Stimulated activated effector memory CD8-positive, alpha-beta T cell treated with anti-CD3 and anti-CD28 coated beads, Interleukin-12 subunit alpha, Interleukin-12 subunit beta, amount 100 ng/mL, for 72 hours (primary cell): ENCODE results near the gene ALX4.
A peak's percentile ranks its signal among the peaks of the same experiment; 100 is the strongest.

Experiments
- ATAC-seq: fragments of 150-1000 bp; cut with Tn5 transposase; 2 replicates; pipeline ENCODE4 v1.10.0; 2021
- DNase-seq, 2 donors: peaks; one replicate each; pipeline ENCODE4 v3.0.0; 2021 to 2022; ENCODE audit warnings: low spot score in 2 of 2
- H3K27ac Mint-ChIP-seq: one replicate; pipeline ENCODE4 v1.8.0; 2022; ENCODE audit warnings: mild to moderate bottlenecking, mixed read lengths
- H3K36me3 Mint-ChIP-seq: one replicate; pipeline ENCODE4 v1.8.0; 2022; ENCODE audit warnings: mild to moderate bottlenecking, mixed read lengths
- H3K4me1 Mint-ChIP-seq: one replicate; pipeline ENCODE4 v1.8.0; 2022; ENCODE audit warnings: mixed read lengths
- H3K4me3 Mint-ChIP-seq: one replicate; pipeline ENCODE4 v1.8.0; 2022; ENCODE audit warnings: mild to moderate bottlenecking, mixed read lengths
- H3K9me3 Mint-ChIP-seq: one replicate; pipeline ENCODE4 v1.8.0; 2022; ENCODE audit warnings: mixed read lengths

Gene ALX4

DNA sequence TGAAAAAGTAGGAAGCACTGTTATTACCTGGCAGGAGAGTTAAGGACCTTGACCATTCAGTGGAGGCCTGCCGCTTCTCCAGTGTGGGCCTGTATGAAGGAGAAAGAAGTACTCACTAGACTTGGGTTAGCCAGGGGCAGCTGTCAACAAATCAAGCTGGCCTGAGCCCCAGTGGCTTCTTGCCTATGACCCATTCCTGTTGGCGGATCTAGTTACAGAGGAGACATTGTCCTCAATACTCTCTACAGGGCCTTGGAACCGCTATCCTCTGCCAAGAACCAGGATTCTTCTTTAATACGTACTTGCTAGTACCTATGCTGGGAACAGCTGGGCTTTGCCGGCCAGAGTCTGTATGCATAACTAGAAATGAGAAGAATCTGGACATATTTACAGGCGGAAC is 68.1 kb downstream of the ALX4 start:
- ATAC-seq, result no peak
- no peak overlapping the region for H3K4me3 Mint-ChIP-seq
- DNase-seq, result no peak
- H3K9me3 Mint-ChIP-seq, result no peaks in the 10 kb centered on the region
- H3K27ac Mint-ChIP-seq, result no peak overlapping the region
- no peaks in the 10 kb centered on the region for H3K4me1 Mint-ChIP-seq
- H3K36me3 Mint-ChIP-seq, result peaks cover 18% of the 10 kb centered on the region

DNA sequence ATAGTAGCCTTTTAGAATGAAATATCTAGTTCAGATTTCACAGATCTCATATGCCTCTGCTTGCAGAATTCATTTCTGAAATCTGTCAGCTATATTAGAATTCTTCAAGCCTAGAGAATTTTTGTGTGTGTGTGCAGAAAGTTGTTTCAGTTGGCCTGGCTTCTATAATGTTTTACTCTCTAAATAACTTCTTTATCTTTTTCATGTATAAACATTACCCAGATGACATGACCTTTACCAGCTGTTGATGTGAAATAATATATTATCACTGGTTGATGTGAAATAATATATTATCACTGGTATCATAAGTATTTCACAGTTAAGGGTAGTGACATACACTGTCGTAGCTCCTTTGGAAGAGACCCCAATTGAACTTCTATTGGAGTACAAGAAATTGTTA is 72.8 kb downstream of the ALX4 start:
- Mint-ChIP-seq H3K36me3 (peaks cover 19% of the 10 kb centered on the region), H3K9me3 (no peaks in the 10 kb centered on the region)
- ATAC-seq, result no peak

DNA sequence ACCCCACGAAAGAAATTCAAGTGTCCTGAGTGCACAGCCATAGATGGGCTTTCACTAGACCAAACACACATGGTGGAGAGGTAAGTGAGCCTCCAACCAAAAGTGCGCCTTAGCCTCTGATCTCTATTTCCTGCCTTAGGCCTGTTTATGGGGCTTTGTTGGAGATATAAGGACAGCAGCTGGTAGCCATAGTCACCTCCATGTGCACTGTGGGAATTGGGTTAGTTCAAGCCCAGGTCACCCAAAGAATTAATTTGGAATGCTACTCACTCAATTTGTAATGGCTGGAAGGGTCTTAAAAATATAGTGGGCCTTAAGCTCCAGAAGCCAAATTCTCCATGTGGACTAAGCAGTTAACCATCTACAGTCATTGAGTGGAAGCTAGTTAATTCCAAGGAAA is 73.6 kb downstream of the ALX4 start:
- Mint-ChIP-seq H3K4me3 (no peak overlapping the region), H3K36me3 (peaks cover 19% of the 10 kb centered on the region), H3K27ac (no peak overlapping the region), H3K4me1 (no peaks in the 10 kb centered on the region), H3K9me3 (no peaks in the 10 kb centered on the region)
- ATAC-seq (no peak), DNase-seq (no peak)

More for the DNA sequence above, 72.8 kb downstream of the ALX4 start:
- no peak overlapping the region for H3K4me3 Mint-ChIP-seq
- H3K27ac Mint-ChIP-seq, result no peak overlapping the region
- no peak for DNase-seq
- H3K4me1 Mint-ChIP-seq, result no peaks in the 10 kb centered on the region

DNA sequence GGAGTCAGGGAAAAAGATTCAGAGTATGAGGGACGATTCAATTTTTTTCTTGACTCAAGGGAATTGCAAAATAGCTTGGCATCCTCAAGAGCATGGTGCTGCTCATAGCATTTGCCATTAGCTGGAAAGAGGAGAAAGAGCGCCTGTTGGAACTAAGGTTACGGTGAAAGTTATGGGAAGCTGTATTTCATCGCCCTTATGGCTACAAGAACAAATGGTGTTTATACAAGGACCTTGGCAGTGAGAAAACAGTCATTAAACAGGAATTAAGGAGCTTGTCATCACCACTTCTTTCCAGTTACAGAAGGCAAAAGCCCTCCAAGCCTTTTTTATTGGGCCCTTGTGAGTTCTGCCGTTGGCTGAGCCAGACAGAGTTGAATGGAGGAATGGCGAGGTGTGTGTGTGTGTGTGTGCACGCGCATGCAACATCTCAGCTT is 74.2 kb downstream of the ALX4 start:
- no peak for DNase-seq
- Mint-ChIP-seq H3K36me3 (peaks cover 19% of the 10 kb centered on the region), H3K9me3 (no peaks in the 10 kb centered on the region), H3K4me3 (no peak overlapping the region), H3K27ac (no peak overlapping the region), H3K4me1 (no peaks in the 10 kb centered on the region)
- ATAC-seq, result no peak

DNA sequence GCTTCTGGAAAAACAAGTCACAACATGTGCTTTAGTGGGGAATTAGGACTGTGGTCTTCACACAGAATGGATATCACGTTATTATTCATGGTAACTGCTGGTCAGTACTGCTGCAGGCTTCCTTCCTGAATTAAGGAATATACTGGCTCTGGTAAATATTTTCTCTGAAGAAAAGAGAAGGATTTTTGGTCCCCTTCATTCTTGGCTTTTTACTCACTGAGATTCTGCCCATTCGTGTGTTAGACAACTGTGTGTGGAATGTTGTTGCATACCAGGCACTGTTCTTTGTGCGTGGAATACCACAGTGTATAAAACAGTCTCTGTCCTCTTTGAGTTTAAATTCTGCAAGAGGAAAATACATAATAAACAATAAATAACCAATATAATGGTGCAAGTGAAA is 80.3 kb downstream of the ALX4 start:
- Mint-ChIP-seq H3K4me3 (no peak overlapping the region), H3K9me3 (no peaks in the 10 kb centered on the region), H3K4me1 (peaks cover 15% of the 10 kb centered on the region), H3K27ac (no peak overlapping the region), H3K36me3 (peaks cover 7% of the 10 kb centered on the region)
- ATAC-seq, result no peak
- no peak for DNase-seq

DNA sequence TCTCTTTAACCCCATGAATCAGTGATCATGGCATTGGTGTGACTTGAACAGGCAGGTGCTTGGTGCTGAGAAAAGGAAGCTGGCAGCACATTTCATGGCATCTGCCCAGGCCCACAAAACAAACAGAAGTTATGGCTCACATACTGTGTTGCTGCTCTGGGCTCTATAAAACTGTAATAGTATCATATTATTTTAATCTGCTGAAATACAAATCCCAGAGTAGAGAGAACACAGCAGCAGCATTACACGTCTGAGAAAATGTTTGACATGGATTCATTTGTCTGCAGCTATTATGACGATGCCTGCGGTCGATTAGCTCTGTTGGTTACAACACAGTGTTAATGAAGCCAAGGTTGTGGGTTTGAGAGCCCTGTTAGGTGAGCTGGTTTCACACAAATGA is 80.8 kb downstream of the ALX4 start:
- Mint-ChIP-seq H3K4me3 (no peak overlapping the region), H3K9me3 (no peaks in the 10 kb centered on the region), H3K4me1 (peaks cover 15% of the 10 kb centered on the region), H3K36me3 (peaks cover 6% of the 10 kb centered on the region), H3K27ac (no peak overlapping the region)
- ATAC-seq (no peak), DNase-seq (no peak)

DNA sequence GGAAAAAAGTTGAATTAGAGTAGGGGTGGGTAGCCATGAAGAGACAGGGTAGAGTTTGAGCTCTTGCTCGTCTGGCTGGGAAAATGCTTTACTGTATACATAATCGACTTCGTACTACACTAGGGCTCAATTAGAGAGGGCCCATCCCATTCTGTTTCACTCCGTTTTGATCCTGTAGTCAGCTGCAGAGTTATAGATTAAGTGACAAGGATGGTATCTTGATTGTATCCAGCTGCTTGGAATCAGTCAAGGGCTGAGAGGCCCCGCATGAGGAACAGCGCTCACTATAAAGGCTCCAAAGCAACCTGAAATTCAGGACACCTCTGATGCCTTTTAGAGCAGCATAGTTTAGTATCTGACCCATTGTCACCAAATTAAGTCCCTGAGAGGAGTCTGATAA is 81.6 kb downstream of the ALX4 start:
- Mint-ChIP-seq H3K9me3 (no peaks in the 10 kb centered on the region), H3K4me1 (peaks cover 15% of the 10 kb centered on the region), H3K36me3 (peaks cover 6% of the 10 kb centered on the region), H3K4me3 (no peak overlapping the region), H3K27ac (no peak overlapping the region)
- no peak for DNase-seq
- ATAC-seq, result no peak

DNA sequence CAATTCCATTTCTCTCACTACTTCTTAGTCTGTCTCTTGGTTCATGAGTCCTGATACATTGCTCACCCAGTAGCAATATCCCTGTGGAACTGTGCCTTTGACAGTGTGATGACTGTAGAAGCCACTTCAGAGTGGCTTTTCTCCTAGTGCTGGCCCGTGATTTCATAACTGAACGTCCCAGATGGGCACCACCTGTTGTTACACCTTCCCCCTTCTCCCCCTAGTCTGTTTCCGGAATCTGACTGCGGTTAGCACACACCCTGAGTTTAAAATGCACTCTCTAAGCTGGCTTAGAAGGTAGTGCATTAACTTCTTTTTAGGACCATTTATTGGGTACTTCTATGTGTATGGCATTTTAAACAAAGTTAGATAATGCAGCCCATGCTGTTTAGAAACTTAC is 83.0 kb downstream of the ALX4 start:
- peaks cover 15% of the 10 kb centered on the region for H3K4me1 Mint-ChIP-seq
- DNase-seq (no peak), ATAC-seq (no peak)
- H3K9me3 Mint-ChIP-seq, result no peaks in the 10 kb centered on the region
- no peak overlapping the region for H3K4me3 Mint-ChIP-seq
- H3K36me3 Mint-ChIP-seq, result peaks cover 6% of the 10 kb centered on the region
- H3K27ac Mint-ChIP-seq, result no peak overlapping the region

DNA sequence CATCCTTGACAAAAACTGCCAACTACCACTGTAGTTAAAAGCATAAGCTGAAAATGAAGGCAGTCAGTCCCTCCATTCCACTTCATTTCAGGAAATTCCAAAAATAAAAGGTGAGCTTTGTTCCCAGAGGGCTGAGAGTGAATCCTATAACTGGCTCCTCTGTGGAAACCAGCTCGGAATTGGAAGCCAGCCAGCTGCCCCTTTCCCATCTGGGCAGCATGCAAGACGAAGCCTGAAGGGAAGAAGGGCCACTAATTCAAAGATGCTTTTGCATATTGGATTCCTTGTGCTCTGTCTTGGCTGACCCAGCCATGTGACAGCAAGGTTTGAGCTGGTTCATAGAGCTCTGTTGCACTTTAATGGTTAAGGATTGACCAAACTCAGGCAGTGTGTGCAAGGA is 83.4 kb downstream of the ALX4 start:
- Mint-ChIP-seq H3K4me1 (peaks cover 18% of the 10 kb centered on the region), H3K36me3 (peaks cover 6% of the 10 kb centered on the region), H3K4me3 (no peak overlapping the region), H3K9me3 (no peaks in the 10 kb centered on the region), H3K27ac (no peak overlapping the region)
- ATAC-seq (no peak), DNase-seq (no peak)

DNA sequence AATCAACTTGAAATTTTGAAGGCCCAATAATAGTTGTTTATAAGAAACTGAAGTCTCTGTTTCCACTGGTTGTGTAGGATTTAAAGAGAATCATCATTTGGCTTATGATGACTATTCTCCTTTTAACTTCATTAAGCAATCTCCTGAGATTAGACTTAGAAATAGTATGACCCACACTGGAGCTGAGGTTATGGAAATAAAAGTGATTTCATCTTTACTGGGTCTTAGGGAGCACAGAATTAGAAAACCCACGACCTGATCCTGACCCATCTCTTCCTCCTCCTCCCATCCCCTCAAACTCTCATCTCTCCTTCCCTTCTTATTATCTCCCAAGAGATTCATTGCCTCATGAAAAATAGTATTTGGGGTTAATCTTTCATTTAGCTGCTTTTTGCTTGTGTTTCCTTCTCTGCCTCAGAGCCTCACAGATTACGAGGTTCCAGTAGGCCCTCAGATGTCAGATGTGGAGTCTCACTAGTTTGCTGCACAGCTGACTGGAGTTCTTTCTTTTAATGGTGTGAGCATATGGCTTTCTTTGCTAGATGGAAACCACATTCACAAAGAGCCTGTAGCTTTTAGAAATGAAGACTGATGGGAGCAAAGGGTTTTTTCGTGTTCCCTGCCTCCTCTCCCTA is 85.0 kb downstream of the ALX4 start:
- ATAC-seq (no peak), DNase-seq (no peak)
- peaks cover 23% of the 10 kb centered on the region for H3K4me1 Mint-ChIP-seq
- H3K27ac Mint-ChIP-seq, result peak overlapping the region; percentile 73
- peaks cover 6% of the 10 kb centered on the region for H3K36me3 Mint-ChIP-seq
- H3K9me3 Mint-ChIP-seq, result no peaks in the 10 kb centered on the region
- H3K4me3 Mint-ChIP-seq, result no peak overlapping the region

DNA sequence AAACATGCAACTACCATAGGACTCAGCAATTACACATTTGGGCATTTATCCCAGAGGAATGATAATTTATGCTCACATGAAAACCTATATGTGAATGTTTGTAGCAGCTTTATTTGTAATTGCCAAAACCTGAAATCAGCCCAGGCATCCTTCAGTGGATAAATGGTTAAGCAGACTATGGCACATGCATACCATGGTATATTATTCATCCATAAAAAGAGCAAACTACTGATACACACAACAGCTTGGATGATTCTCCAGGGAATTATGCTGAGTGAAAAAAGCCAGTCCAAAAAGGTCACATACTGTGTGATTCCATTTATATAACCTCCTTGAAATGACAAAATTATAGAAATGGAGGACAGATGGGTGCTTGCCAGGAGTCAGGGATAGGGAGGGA is 86.7 kb downstream of the ALX4 start:
- peaks cover 23% of the 10 kb centered on the region for H3K4me1 Mint-ChIP-seq
- H3K9me3 Mint-ChIP-seq, result no peaks in the 10 kb centered on the region
- no peak overlapping the region for H3K27ac Mint-ChIP-seq
- no peak for DNase-seq
- no peak overlapping the region for H3K4me3 Mint-ChIP-seq
- no peak for ATAC-seq
- peaks cover 8% of the 10 kb centered on the region for H3K36me3 Mint-ChIP-seq

DNA sequence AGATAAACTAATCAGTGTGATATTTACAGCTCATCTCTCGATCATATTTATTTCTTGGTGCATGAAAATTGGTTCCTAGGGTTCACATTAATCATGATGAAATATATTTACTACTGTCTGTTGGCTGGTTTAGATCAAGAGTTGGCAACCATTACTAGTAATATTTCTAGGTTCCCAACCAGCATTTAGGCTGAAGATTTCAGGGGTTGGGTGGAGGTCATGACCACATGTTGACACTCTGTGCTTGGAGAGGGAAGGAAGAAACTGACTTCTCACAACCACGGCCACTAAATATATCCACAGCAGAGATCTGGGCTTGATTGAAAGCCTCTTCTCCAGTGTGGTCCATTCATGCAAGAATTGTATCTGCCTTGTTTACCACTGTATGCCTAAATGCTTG is 87.9 kb downstream of the ALX4 start:
- ATAC-seq (no peak), DNase-seq (no peak)
- no peaks in the 10 kb centered on the region for H3K9me3 Mint-ChIP-seq
- peaks cover 16% of the 10 kb centered on the region for H3K4me1 Mint-ChIP-seq
- no peak overlapping the region for H3K4me3 Mint-ChIP-seq
- H3K27ac Mint-ChIP-seq, result no peak overlapping the region
- H3K36me3 Mint-ChIP-seq, result peaks cover 11% of the 10 kb centered on the region

DNA sequence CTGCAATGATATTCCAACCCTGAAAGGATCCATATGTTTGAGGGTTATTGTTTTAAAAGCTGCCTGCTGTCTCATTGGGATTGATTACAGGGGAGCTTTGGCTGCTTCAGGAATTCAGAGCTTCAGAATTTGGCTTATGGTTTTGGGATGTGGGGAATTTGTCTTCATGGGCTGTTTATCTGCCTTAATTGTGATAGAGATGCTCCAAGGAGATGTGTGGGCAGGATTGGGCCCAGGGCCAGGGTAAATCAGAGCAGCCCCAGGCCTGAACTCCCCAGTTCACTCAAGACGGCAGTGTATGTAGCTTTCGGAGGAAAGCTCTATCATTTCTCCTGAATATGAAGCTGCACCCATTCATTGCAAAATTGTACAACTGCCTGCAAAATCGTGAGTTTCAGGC is 88.5 kb downstream of the ALX4 start:
- ATAC-seq, result no peak
- H3K4me1 Mint-ChIP-seq, result peaks cover 13% of the 10 kb centered on the region
- peaks cover 11% of the 10 kb centered on the region for H3K36me3 Mint-ChIP-seq
- no peak for DNase-seq
- no peak overlapping the region for H3K4me3 Mint-ChIP-seq
- no peak overlapping the region for H3K27ac Mint-ChIP-seq
- no peaks in the 10 kb centered on the region for H3K9me3 Mint-ChIP-seq

DNA sequence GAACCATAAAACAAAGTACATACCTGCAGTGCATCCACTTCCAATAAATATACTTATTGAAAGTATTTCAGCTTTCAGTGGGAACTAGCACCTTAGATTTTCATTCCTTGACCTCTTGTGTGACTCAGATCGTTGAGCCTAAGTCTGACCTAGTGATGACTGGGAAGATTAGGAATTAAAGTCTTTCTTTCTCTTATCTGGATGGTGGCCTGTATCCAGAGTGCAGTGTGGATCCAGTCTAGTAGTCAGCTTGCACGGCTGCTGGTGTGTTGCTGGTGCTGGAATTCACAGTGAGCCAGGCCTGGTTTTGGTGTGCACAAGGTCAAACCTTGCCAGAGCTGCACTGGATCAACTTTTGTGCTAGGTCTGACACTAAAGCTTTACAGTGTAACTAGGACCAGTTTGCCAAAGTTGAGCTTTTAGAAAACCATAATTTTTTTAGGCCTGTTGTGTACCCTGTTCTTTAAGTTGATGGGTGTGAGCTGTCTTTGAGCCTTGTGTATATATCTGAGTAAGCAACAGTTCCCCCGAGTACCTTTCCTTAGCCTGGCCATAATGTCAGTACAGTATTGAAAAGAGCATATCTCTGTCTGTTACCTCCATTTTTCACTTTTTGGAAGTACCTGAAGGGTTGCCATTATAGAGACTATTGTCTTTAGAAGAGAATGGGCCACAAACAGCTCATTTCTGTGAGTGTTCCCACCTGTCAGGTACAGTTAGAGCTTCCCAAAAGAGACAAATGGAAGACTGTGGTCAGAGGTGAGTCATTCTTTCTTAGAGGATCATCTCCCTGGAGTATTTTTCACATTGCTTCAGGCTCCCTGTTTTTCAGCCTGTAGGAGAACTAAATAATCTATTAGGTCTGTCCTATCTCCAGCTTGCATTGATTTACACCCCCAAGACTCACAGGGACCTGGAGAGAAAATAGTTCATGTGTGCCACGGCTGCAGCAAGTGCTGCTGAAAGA is 89.8 kb downstream of the ALX4 start:
- DNase-seq (no peak), ATAC-seq (no peak)
- peaks cover 11% of the 10 kb centered on the region for H3K4me1 Mint-ChIP-seq
- peaks cover 9% of the 10 kb centered on the region for H3K36me3 Mint-ChIP-seq
- no peak overlapping the region for H3K4me3 Mint-ChIP-seq
- no peak overlapping the region for H3K27ac Mint-ChIP-seq
- H3K9me3 Mint-ChIP-seq, result no peaks in the 10 kb centered on the region

DNA sequence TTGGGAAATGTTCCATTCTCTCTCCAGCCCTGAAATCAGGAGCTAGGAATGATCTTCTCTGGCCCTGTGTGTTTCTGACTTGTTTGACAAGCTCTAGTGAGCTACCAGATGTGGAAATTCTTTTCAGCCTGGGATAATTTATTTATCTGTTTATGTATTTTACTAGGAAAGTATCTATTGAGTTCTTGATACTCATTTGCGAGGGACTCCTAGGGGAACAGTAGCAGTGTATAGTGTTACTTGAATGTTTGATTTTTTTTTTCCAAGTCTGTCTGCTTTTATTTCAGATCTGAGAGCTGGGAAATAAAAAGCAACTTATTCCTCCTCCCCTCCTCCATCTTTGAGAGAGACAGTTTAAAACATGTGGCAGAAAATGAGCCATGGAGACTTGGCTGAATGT is 92.5 kb downstream of the ALX4 start:
- DNase-seq (no peak), ATAC-seq (no peak)
- Mint-ChIP-seq H3K4me1 (peaks cover 8% of the 10 kb centered on the region), H3K27ac (no peak overlapping the region), H3K4me3 (no peak overlapping the region), H3K9me3 (no peaks in the 10 kb centered on the region), H3K36me3 (peaks cover 5% of the 10 kb centered on the region)

DNA sequence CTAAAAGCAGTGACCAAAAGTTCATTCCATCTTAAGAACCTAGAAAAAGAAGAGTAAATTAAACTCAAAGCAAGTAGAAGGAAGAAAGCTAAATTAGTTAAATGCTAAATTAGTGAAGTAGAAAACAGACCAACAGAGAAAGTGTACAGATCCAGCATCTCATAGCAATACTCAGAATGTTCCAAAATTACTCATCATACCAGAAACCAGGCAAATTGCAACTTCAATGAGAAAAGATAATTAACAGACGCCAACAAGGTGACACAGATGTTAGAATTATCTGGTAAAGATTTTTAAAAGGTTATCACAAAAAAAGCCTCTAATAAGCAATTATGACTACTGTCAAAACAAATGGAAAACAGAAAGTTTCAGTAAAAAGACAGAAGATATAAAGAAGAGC is 96.8 kb downstream of the ALX4 start:
- ATAC-seq, result peak; percentile 40
- H3K4me1 Mint-ChIP-seq, result peaks cover 6% of the 10 kb centered on the region
- no peak for DNase-seq
- no peak overlapping the region for H3K4me3 Mint-ChIP-seq
- no peak overlapping the region for H3K27ac Mint-ChIP-seq
- peaks cover 8% of the 10 kb centered on the region for H3K9me3 Mint-ChIP-seq
- peaks cover 10% of the 10 kb centered on the region for H3K36me3 Mint-ChIP-seq
